Muscle of leg (tissue), 11 donors: ENCODE measurements around the gene GALNT11. TPM values are rescaled to one million over a fixed set of nuclear protein-coding genes. Genes with fewer than 3 reads are reported as not detected.

Experiments
- DNase-seq: peaks from one replicate; pipeline ENCODE4 v3.0.0; 2013
- H3K27ac ChIP-seq: one replicate; pipeline ENCODE4 v1.5.1; 2013; ENCODE audit warnings: mild to moderate bottlenecking, low read length, control low read depth
- H3K27me3 ChIP-seq: one replicate; pipeline ENCODE4 v1.6.1; 2013; ENCODE audit warnings: low read length; ENCODE audit not compliant: control insufficient read depth, insufficient read depth
- H3K36me3 ChIP-seq: one replicate; pipeline ENCODE4 v1.6.1; 2013; ENCODE audit warnings: low read length; ENCODE audit not compliant: control insufficient read depth, insufficient read depth
- H3K4me1 ChIP-seq: one replicate; pipeline ENCODE4 v1.6.1; 2013; ENCODE audit warnings: low read length; ENCODE audit not compliant: control insufficient read depth, insufficient read depth
- H3K4me3 ChIP-seq: one replicate; pipeline ENCODE4 v1.5.1; 2013; ENCODE audit warnings: low read length, control low read depth
- H3K9me3 ChIP-seq: replicated peaks from 2 replicates; pipeline ENCODE4 v1.6.1; 2013; ENCODE audit warnings: low read depth, low read length; ENCODE audit not compliant: control insufficient read depth
- WGBS: methylation state at CpG from one replicate; pipeline ENCODE4 v1.1.5; 2013; ENCODE audit warnings: missing lambda C conversion rate; ENCODE audit not compliant: insufficient coverage; 5-methylcytosine and 5-hydroxymethylcytosine counted together
- polyA plus RNA-seq, 8 donors: library from polyadenylated mRNA; unstranded; fragments of 120-200 nt; gene quantifications; one replicate each; pipeline versions ENCODE4 v1.2.1 to v1.2.3, GENCODE V29; 2013; ENCODE audit warnings: inconsistent platforms in 1 of 8, low replicate concordance in 1 of 8; ENCODE audit not compliant: insufficient read length in 8 of 8, insufficient read depth in 1 of 8
- total RNA-seq: library from RNA; stranded (reverse); fragments of 120-200 nt; gene quantifications from one replicate; pipeline ENCODE4 v1.2.4, GENCODE V29; 2013

Gene GALNT11
- total and polyA plus RNA-seq, 9 donors: 29.0 to 44.0 (median 34.1) TPM

DNA sequence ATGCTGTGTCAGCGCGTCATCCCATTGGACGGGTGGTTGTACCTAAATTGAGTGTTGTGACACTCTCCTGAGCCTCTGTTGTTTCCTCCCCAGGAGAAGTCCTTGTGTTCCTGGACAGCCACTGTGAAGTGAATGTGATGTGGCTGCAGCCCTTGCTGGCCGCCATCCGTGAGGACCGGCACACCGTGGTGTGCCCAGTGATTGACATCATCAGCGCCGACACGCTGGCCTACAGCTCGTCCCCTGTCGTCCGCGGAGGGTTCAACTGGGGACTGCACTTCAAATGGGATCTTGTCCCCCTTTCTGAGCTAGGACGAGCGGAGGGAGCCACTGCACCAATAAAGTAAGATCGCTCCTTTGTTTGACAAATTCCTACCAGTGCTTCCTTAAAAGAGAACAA lies 82.5 kb downstream of the GALNT11 start:
- WGBS: 97% methylated on average over 14 of the region's 17 CpGs
- Histone ChIP-seq H3K27me3 (no peaks in the 10 kb centered on the region), H3K4me1 (no peaks in the 10 kb centered on the region), H3K9me3 (no peaks in the 10 kb centered on the region), H3K27ac (no peak overlapping the region), H3K36me3 (peaks cover 20% of the 10 kb centered on the region), H3K4me3 (no peak overlapping the region)
- no peak for DNase-seq

DNA sequence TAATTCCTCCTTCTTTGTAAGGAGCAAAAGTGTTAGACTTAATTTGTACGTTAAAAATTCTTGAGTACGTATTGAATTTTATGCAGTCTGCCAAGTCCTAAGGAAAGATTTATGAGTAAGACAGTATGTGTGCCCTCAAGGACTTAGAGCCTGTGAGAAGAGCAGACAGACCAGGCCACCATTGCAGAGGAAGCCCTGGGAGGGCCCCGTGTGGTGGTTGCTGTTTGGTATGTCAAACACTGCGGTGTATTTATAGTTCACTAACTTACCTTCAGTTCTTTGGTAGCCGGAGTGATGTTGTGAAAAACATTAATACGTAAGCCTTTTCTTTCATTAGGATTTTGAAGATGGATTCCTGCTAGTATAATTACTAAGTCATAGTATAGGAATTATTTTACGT lies 82.9 kb downstream of the GALNT11 start:
- peaks cover 19% of the 10 kb centered on the region for H3K36me3 ChIP-seq
- no peaks in the 10 kb centered on the region for H3K9me3 ChIP-seq
- H3K4me3 ChIP-seq: no peak overlapping the region
- H3K4me1 ChIP-seq: no peaks in the 10 kb centered on the region
- no peak overlapping the region for H3K27ac ChIP-seq
- 68% methylated on average over 2 of the region's 7 CpGs for WGBS
- no peaks in the 10 kb centered on the region for H3K27me3 ChIP-seq
- peak; percentile 15 for DNase-seq

DNA sequence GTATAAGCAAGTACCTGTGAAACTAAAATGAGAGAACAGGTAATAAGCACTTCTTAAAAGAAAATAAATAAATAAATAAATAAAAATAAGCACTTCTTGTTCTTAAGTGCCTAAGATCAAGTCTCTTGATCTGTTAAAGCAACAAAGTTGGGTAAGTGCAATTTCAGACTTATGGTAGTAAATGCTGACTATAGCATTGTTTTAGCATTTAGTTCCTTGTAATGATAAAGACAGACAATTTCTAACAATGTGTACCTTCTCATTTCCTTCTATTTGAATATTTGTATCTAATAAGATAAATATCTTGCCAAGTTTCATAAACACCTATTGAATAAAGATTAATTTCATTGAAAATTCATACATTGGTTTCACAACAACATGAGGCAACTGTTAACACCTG lies 87.4 kb downstream of the GALNT11 start:
- no peaks in the 10 kb centered on the region for H3K27me3 ChIP-seq
- H3K4me1 ChIP-seq: no peaks in the 10 kb centered on the region
- no peak overlapping the region for H3K4me3 ChIP-seq
- DNase-seq: no peak
- no peak overlapping the region for H3K27ac ChIP-seq
- H3K9me3 ChIP-seq: no peaks in the 10 kb centered on the region
- peaks cover 32% of the 10 kb centered on the region for H3K36me3 ChIP-seq

DNA sequence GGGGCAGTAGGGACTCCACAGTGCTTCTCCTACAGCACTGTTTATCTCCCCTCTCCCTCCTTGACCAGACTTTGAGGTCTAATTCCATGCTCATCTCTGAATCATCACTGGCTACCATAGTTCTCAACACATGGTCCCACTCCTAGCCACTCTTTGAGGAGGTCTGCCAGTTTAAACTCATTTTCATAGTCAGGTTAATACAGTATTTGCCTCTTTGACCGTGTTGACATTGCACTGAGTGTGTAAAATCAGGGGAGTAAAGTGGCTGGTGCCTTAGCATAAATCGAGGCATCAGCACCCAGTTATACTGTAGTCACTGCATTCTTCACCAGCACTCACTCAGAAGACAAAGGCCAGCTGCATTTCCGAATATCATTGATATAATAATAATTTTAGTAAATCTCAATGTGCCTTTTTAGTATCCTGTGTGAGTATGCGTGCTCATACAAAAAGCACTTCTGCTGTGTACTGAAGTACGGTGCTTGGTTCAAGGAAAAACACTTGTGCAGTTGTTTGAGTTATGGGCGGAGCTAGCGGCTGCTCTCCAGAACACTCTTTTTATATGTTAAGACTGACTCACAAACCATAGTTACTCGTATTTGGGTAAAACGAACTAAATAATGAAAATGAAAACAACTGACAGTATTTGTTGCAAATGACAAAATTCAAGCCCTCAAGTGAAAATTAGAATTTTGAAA lies 89.7 kb downstream of the GALNT11 start:
- H3K4me3 ChIP-seq: no peak overlapping the region
- H3K27ac ChIP-seq: no peak overlapping the region
- no peaks in the 10 kb centered on the region for H3K27me3 ChIP-seq
- H3K4me1 ChIP-seq: no peaks in the 10 kb centered on the region
- WGBS: 100% methylated on average over 2 of the region's 9 CpGs
- peaks cover 48% of the 10 kb centered on the region for H3K36me3 ChIP-seq
- no peak for DNase-seq
- no peaks in the 10 kb centered on the region for H3K9me3 ChIP-seq

DNA sequence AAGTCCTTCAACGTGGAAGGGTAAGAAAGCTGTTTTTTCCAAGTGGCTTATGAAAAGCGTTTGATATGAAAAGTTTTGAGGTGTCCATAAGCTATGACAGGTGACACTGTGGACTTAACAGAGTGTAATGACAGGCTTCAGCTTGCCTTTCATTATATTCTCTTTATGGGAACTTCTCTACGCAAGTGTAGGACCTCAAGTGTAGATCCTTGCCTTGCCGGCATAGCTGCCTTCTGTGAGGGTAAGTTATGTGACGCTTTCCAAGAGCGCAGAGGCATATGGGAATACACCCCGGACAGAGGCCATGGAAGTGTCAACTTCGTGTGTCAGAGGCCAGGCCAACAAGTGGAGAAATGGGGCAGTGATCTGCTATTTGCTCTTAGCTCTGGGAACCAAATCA lies 91.9 kb downstream of the GALNT11 start:
- H3K36me3 ChIP-seq: peaks cover 63% of the 10 kb centered on the region
- no peak for DNase-seq

DNA sequence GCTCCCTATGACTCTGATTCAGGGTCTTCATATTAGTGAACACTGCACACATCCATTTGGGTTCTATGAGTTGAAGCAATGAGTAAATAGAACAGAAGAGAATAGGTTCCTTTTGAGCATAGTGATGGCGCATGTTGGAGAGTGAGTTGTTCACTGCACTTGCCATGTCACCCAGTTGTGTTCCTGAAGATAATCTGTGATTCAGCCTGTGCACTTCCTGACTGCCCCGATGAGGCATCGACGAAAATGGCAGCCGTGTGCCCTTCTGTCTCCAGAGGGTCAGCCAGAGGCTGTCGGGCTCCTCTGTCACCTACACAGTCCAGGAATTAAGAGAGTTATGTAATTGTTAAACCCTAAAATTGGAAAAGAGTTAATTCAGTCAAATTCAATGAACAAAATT lies 94.7 kb downstream of the GALNT11 start:
- no peaks in the 10 kb centered on the region for H3K27me3 ChIP-seq
- peaks cover 67% of the 10 kb centered on the region for H3K36me3 ChIP-seq
- whole genome bisulfite sequencing: 100% methylated on average over 1 of the region's 6 CpGs
- no peak overlapping the region for H3K4me3 ChIP-seq
- no peak for DNase-seq
- no peak overlapping the region for H3K27ac ChIP-seq
- H3K9me3 ChIP-seq: peaks cover 8% of the 10 kb centered on the region
- no peaks in the 10 kb centered on the region for H3K4me1 ChIP-seq

More for the DNA sequence above, 91.9 kb downstream of the GALNT11 start:
- no peak overlapping the region for H3K27ac ChIP-seq
- no peaks in the 10 kb centered on the region for H3K4me1 ChIP-seq
- 90% methylated on average over 7 of the region's 8 CpGs for WGBS
- H3K27me3 ChIP-seq: no peaks in the 10 kb centered on the region
- H3K4me3 ChIP-seq: no peak overlapping the region
- no peaks in the 10 kb centered on the region for H3K9me3 ChIP-seq

DNA sequence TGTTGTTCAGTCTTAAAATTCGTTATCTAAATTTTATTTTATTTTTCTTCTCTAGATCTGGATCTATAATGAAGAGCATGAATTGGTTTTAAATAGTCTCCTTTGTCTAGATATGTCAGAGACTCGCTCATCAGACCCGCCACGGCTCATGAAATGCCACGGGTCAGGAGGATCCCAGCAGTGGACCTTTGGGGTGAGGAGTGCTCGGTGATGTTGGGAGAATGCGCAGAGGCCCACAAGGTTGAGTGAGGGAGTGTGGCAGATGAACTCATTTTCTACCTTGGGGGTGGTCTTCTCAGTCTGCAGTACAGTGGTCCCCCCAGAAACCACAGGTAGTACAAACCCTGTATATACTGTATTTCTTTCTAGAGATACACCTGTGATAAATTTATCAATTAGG lies 95.3 kb downstream of the GALNT11 start:
- no peak overlapping the region for H3K4me3 ChIP-seq
- H3K36me3 ChIP-seq: peaks cover 65% of the 10 kb centered on the region
- peaks cover 8% of the 10 kb centered on the region for H3K9me3 ChIP-seq
- 93% methylated on average over 5 of the region's 7 CpGs for whole genome bisulfite sequencing
- H3K27ac ChIP-seq: no peak overlapping the region
- no peak for DNase-seq
- H3K27me3 ChIP-seq: no peaks in the 10 kb centered on the region
- H3K4me1 ChIP-seq: no peaks in the 10 kb centered on the region

DNA sequence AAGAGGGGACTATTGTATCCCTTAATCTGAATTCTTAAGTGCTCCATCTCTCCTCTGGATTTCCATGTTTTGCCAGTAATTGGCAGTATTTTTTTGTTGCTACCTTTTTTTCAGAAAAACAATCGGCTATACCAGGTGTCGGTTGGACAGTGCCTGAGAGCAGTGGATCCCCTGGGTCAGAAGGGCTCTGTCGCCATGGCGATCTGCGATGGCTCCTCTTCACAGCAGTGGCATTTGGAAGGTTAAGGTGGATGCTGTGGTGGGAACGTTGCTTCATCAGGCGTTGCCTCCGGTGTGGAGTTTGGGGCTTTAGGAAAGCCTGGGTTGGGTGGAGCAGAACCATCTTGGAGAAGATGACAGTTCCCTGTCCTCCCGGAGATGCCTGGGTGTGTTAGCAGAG lies 96.0 kb downstream of the GALNT11 start:
- Histone ChIP-seq H3K4me1 (no peaks in the 10 kb centered on the region), H3K4me3 (no peak overlapping the region), H3K9me3 (peaks cover 8% of the 10 kb centered on the region), H3K36me3 (peaks cover 64% of the 10 kb centered on the region), H3K27me3 (no peaks in the 10 kb centered on the region), H3K27ac (no peak overlapping the region)
- DNase-seq: no peak
- 94% methylated on average over 8 of the region's 9 CpGs for whole genome bisulfite sequencing

DNA sequence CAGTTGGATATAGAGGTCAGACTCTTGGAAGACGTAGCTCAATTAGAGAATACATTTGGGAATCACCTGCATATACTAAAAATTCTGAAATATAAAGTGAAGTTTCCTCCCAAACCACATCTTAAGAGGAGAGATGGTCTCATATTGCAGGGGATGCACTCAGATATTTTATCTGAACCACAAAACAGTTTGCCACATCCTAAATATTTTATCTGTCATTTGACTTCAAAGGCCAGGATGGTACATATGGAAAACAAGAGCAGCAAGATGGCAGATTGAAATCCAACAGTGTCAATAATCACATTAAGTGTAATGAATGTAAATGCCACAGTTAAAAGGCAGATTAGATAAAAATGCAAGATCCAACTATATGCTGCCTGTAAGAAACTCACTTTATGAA lies 97.1 kb downstream of the GALNT11 start:
- Histone ChIP-seq H3K9me3 (peaks cover 8% of the 10 kb centered on the region), H3K27me3 (no peaks in the 10 kb centered on the region), H3K27ac (no peak overlapping the region), H3K36me3 (peaks cover 65% of the 10 kb centered on the region), H3K4me3 (no peak overlapping the region), H3K4me1 (no peaks in the 10 kb centered on the region)
- no CpG with 5 or more reads among the region's 1 CpG for WGBS
- no peak for DNase-seq

DNA sequence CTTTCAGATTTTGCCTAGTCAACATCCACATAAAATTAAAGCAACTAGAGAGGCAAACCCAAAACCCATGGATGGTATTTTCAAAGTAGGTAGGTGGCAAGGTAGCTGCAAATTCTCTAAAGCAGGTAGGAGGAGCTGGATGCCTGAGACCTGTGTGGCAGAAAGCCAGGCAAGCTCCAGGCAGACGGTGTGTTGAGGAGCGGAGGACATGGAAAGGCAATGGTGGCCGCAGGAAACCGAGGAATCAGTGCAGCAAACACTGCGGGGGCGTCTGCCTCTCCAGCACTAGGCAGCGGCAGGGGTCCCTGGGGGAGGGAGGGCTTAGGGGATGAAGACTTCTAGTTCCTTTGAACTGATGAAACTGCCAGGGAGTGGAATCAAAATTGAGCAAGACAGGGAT lies 101.3 kb downstream of the GALNT11 start:
- peaks cover 12% of the 10 kb centered on the region for H3K9me3 ChIP-seq
- H3K4me3 ChIP-seq: no peak overlapping the region
- no peak for DNase-seq
- peaks cover 63% of the 10 kb centered on the region for H3K36me3 ChIP-seq
- H3K4me1 ChIP-seq: no peaks in the 10 kb centered on the region
- no peak overlapping the region for H3K27ac ChIP-seq
- WGBS: 89% methylated on average over 7 of the region's 7 CpGs
- H3K27me3 ChIP-seq: no peaks in the 10 kb centered on the region

DNA sequence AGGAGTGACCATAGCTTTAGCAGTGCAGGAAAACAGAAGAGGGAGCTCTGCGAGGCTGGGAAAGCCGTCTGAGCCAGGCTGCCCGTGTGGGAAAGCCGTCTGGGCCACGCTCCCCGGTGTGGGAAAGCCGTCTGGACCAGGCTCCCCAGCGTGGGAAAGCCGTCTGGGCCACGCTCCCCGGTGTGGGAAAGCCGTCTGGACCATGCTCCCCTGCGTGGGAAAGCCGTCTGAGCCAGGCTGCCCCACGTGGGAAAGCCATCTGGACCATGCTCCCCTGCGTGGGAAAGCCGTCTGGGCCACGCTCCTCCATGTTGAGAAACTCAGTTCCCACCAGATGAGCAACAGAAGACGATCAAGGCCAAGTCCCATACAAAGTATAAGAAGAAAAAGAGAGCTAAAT lies 101.8 kb downstream of the GALNT11 start:
- Histone ChIP-seq H3K27me3 (no peaks in the 10 kb centered on the region), H3K4me1 (no peaks in the 10 kb centered on the region), H3K9me3 (peaks cover 12% of the 10 kb centered on the region), H3K27ac (no peak overlapping the region), H3K4me3 (no peak overlapping the region), H3K36me3 (peaks cover 64% of the 10 kb centered on the region)
- WGBS: 89% methylated on average over 17 of the region's 19 CpGs
- no peak for DNase-seq
